ENCODE measurements around the gene MAML3.

MAML3 gene

DNA sequence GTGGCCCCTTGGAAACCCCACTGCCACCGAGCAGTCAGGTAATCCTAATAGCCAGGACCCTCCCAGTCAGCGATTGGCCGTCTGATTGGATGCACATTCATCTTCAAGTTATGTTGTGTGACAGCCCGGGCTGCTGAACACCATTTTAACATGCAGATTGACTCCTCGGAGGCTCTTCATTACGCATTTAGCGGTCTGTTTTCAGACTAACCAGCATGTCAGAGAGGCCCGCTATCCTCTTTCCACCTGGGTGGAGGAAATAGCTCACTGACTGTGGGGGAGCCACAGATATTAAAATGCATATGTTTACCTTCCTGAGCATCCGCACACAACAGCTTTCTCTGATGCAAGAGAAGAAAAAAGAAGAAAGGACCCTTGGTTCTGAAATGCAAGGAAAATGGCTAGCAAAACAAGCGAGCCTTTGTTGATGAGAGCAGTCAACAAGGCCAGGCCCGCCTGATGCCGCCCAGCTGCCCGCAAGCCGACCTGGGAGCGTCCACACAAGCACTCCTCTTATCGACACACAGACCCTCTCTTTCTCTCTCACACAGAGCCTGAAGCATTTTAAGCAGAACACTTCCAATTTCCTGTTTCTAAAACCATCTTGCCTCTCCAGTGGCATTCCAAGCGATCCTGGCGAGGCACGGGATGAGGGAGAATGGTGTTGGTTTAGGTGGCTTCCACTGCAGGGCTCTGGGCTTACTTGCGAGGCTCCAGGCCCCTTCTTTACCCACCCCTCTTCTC lies 370.1 kb downstream of the MAML3 start:
- TF ChIP-seq, protein P1, sequence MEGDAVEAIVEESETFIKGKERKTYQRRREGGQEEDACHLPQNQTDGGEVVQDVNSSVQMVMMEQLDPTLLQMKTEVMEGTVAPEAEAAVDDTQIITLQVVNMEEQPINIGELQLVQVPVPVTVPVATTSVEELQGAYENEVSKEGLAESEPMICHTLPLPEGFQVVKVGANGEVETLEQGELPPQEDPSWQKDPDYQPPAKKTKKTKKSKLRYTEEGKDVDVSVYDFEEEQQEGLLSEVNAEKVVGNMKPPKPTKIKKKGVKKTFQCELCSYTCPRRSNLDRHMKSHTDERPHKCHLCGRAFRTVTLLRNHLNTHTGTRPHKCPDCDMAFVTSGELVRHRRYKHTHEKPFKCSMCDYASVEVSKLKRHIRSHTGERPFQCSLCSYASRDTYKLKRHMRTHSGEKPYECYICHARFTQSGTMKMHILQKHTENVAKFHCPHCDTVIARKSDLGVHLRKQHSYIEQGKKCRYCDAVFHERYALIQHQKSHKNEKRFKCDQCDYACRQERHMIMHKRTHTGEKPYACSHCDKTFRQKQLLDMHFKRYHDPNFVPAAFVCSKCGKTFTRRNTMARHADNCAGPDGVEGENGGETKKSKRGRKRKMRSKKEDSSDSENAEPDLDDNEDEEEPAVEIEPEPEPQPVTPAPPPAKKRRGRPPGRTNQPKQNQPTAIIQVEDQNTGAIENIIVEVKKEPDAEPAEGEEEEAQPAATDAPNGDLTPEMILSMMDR (IDR thresholded peaks at IDR 0.05; ENCODE audit: low read depth, low read length, missing control alignments) = no peak
- H3K4me3 ChIP-seq (replicated peaks; ENCODE audit: low read depth, low read length) = no peak overlapping the region
- DNase-seq (ENCODE audit: extremely low read depth, low read depth) = no peak

DNA sequence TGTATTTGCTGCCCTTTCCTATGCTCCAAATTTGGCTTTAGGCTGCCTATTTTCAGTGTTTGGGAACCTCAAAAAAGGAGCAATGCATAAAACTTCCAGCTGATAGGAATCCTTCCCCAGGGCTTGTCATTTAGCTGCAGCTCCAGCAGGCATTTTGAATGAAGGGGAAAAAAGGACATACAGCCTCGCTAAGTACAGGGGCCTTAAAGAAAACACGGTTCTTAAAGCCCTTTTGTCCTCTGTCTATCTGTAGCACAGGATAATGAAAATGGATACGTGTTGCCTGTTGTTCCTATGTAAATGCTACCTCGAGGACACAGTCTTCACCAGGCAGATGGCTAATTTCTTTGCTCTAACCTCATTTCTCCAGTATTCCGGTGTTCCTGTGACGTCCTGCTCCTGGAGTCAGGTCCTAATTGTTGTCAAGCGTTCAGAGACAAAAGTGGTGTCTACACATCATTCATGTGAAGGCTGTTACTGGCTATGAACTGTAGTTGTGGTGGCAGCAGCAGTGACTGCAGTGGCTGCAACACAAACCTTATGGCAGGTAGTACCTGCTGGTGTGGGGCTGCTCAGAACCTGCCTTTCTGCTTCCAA lies 371.0 kb downstream of the MAML3 start:
- no peak for DNase-seq (ENCODE audit: extremely low read depth, low read depth)
- H3K4me3 ChIP-seq (replicated peaks; ENCODE audit: low read depth, low read length) = no peak overlapping the region
- TF ChIP-seq, protein P1 (IDR thresholded peaks at IDR 0.05; ENCODE audit: low read depth, low read length, missing control alignments) = no peak

DNA sequence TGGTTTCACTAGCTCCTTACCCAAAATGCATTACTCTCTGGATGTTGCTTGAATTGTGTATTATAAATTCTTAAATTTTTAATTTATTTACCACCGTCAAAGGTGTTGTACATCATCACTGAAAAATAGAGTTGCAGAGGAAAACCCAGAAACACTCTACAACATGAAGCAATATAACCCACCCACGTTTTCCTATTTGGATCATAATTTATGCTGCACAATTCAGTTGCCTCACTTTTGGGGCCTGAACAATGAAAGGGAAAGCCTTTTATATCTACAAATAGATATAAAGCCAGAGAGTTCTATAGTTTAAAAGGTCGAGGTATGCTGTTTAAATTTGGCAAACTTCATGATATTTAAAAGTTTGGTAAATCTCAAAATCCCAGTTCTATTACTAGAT lies 372.9 kb downstream of the MAML3 start:
- H3K4me3 ChIP-seq (replicated peaks; ENCODE audit: low read depth, low read length) = no peak overlapping the region
- no peak for DNase-seq (ENCODE audit: extremely low read depth, low read depth)
- TF ChIP-seq, protein P1 (IDR thresholded peaks at IDR 0.05; ENCODE audit: low read depth, low read length, missing control alignments) = no peak

DNA sequence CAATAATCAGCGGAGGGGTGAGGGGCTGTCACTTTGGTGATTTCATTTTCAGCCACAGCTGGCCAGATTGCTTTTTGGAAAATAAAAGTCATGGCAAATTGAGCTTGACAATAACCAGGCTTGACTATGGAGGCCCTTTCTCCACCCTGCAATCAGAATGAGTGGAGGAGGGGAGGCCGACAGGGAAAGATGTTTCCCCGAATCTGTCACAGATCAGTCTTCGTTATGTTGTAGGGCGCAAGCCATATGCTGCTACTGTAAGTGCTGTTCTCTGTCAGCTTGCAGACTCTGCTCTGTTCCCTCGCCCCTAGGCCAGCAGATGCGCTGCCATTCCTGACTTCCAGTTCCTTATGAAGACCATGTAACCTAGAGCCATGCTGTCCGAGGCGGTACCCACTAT lies 374.3 kb downstream of the MAML3 start:
- TF ChIP-seq, protein P1 (IDR thresholded peaks at IDR 0.05; ENCODE audit: low read depth, low read length, missing control alignments) = no peak
- DNase-seq (ENCODE audit: extremely low read depth, low read depth) = no peak
- H3K4me3 ChIP-seq (replicated peaks; ENCODE audit: low read depth, low read length) = no peak overlapping the region

DNA sequence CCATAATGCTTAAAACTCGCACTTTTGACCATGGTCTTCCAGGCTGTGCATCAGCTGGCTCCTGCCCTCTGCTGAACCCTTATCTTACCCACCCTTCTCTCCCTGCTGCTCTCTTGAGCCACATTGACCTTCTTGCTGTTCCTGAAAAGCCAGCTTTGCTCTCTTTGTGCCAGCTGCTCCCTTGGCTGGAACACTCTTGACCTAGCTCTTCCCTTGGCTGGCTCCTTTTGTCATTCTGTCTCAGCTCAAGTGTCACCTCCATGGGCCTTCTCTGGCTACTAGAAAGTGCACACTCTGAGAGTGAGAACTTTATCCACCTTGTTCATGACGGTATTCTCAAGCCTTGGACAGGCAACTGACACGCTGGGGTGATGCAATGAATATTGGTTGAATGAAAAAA lies 376.2 kb downstream of the MAML3 start:
- no peak overlapping the region for H3K4me3 ChIP-seq (replicated peaks; ENCODE audit: low read depth, low read length)
- DNase-seq (ENCODE audit: extremely low read depth, low read depth) = no peak

DNA sequence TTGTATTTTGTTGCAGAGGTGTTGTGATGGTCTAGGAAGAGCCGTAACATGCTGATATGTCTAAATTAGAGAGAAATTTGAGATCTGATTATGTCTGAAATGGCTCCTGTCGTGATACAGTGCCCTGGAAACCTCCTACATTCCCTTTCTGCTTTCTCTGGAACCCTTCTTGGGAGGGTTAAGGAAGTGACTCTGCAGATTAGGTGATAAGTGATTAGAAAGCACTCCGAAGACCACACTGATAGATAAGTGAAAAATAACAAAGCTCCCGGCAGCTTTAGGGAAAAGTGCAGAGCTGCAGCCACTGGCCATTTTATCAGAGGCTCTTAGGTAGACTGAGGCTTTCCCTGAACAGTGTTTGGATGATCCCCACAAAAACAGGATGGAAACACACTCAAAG lies 377.7 kb downstream of the MAML3 start:
- no peak for DNase-seq (ENCODE audit: extremely low read depth, low read depth)
- no peak overlapping the region for H3K4me3 ChIP-seq (replicated peaks; ENCODE audit: low read depth, low read length)
- TF ChIP-seq, protein P1 (IDR thresholded peaks at IDR 0.05; ENCODE audit: low read depth, low read length, missing control alignments) = no peak

More for the DNA sequence above, 376.2 kb downstream of the MAML3 start:
- TF ChIP-seq, protein P1 (IDR thresholded peaks at IDR 0.05; ENCODE audit: low read depth, low read length, missing control alignments) = no peak

Measured in HFF-Myc (cell line).